Measurements from ENCODE around the gene PTGR1. TPM values are rescaled to one million over a fixed set of nuclear protein-coding genes. Genes with fewer than 3 reads are reported as not detected.
"Not testable (repeated sequence)": the region's sequence is repeated elsewhere in the genome, so short reads cannot be mapped to it uniquely, and the experiment has no call there.

The PTGR1 gene
- total RNA-seq, 4 donors from 2014 or later: 7.5 to 30.9 (median 16.8) TPM

- intact Hi-C loops (cut with DNase I; ENCODE audit: low total_unique reads): no loop called here
- Histone ChIP-seq H3K27ac (no peak overlapping the region), H3K4me3 (no peak overlapping the region), H3K9me3 (no peaks in the 10 kb centered on the region), H3K4me1 (no peaks in the 10 kb centered on the region), H3K27me3 (no peaks in the 10 kb centered on the region), H3K36me3 (no peaks in the 10 kb centered on the region)
- TF ChIP-seq CTCF (IDR thresholded peaks at IDR 0.05 in 4 of 5, conservative IDR thresholded peaks at IDR 0.05 in 1 of 5) (no peak), POLR2A (IDR thresholded peaks at IDR 0.05) (no peak)
- in situ Hi-C loops (cut with MboI; ENCODE audit: low sequenced_read_pairs in 4 of 4): loop anchor here in 1 of 4 donors (25.0 kb wide), 1 partner anchor 498 kb away; no protein-coding TSS in a partner anchor
- no peak for DNase-seq
- ATAC-seq: no peak
These were observed 10.6 kb downstream of the PTGR1 start for GRCh38 chr9:111588846-111589245.

- no peaks in the 10 kb centered on the region for H3K36me3 ChIP-seq
These were observed 13.1 kb downstream of the PTGR1 start for GRCh38 chr9:111586378-111586777.

GRCh38 chr9:111582888-111583287 is 16.6 kb downstream of the PTGR1 start:
- Histone ChIP-seq H3K4me1 (no peaks in the 10 kb centered on the region), H3K4me3 (no peak overlapping the region), H3K9me3 (no peaks in the 10 kb centered on the region), H3K27me3 (no peaks in the 10 kb centered on the region), H3K36me3 (peaks cover 0 to 14% of the 10 kb centered on the region in 2 donors), H3K27ac (no peak overlapping the region)
- ATAC-seq: no peak
- intact Hi-C loops (cut with DNase I; ENCODE audit: low total_unique reads): no loop called here
- in situ Hi-C loops (cut with MboI; ENCODE audit: low sequenced_read_pairs in 4 of 4): loop anchor here in 1 of 4 donors (25.0 kb wide), 1 partner anchor 504 kb away; no protein-coding TSS in a partner anchor
- TF ChIP-seq CTCF (IDR thresholded peaks at IDR 0.05 in 4 of 5, conservative IDR thresholded peaks at IDR 0.05 in 1 of 5) (no peak), POLR2A (IDR thresholded peaks at IDR 0.05) (no peak)
- no peak for DNase-seq

More at GRCh38 chr9:111586378-111586777, 13.1 kb downstream of the PTGR1 start:
- no peak overlapping the region for H3K27ac ChIP-seq
- no peaks in the 10 kb centered on the region for H3K27me3 ChIP-seq
- ATAC-seq (no peak), DNase-seq (no peak)
- TF ChIP-seq CTCF (IDR thresholded peaks at IDR 0.05 in 4 of 5, conservative IDR thresholded peaks at IDR 0.05 in 1 of 5) (no peak), POLR2A (IDR thresholded peaks at IDR 0.05) (no peak)
- no peaks in the 10 kb centered on the region for H3K4me1 ChIP-seq
- no peak overlapping the region for H3K4me3 ChIP-seq
- intact Hi-C loops (cut with DNase I; ENCODE audit: low total_unique reads) (no loop called here), in situ Hi-C loops (cut with MboI; ENCODE audit: low sequenced_read_pairs in 4 of 4) (loop anchor here in 1 of 4 donors (25.0 kb wide), 1 partner anchor 501 kb away; no protein-coding TSS in a partner anchor)
- no peaks in the 10 kb centered on the region for H3K9me3 ChIP-seq

GRCh38 chr9:111572950-111573604 is 26.4 kb downstream of the PTGR1 start:
- Histone ChIP-seq H3K4me1 (no peaks in the 10 kb centered on the region), H3K9me3 (no peaks in the 10 kb centered on the region), H3K27me3 (no peaks in the 10 kb centered on the region), H3K36me3 (peaks cover 0 to 14% of the 10 kb centered on the region in 2 donors), H3K27ac (no peak overlapping the region), H3K4me3 (no peak overlapping the region)
- intact Hi-C loops (cut with DNase I; ENCODE audit: low total_unique reads) (no loop called here), in situ Hi-C loops (cut with MboI; ENCODE audit: low sequenced_read_pairs in 4 of 4) (no loop called here)
- TF ChIP-seq POLR2A (IDR thresholded peaks at IDR 0.05) (no peak), CTCF (IDR thresholded peaks at IDR 0.05 in 4 of 5, conservative IDR thresholded peaks at IDR 0.05 in 1 of 5) (no peak)
- DNase-seq (no peak), ATAC-seq (no peak)

- DNase-seq; in situ Hi-C loops (cut with MboI; ENCODE audit: low sequenced_read_pairs in 4 of 4); H3K9me3 ChIP-seq; H3K27ac ChIP-seq; ATAC-seq; intact Hi-C loops (cut with DNase I; ENCODE audit: low total_unique reads); H3K4me3 ChIP-seq; H3K4me1 ChIP-seq; H3K27me3 ChIP-seq: not testable (repeated sequence)
- peaks cover 0 to 31% of the 10 kb centered on the region in 2 donors for H3K36me3 ChIP-seq
These were observed 31.3 kb downstream of the PTGR1 start for GRCh38 chr9:111568127-111568526.

All from gastrocnemius medialis (tissue), 4 donors.